Adipose tissue (tissue), 3 donors: ENCODE measurements around the gene GTF2F2. TPM values are rescaled to one million over a fixed set of nuclear protein-coding genes. Genes with fewer than 3 reads are reported as not detected.

ENCODE experiments used
- H3K27ac ChIP-seq: one replicate; pipeline ENCODE4 v1.5.1; 2013; ENCODE audit warnings: low read depth, low read length
- WGBS, 3 donors: extraction: QIAGEN DNeasy Blood & Tissue Kit; methylation state at CpG; one replicate each; pipeline ENCODE4 v1.1.7; 2013; 5-methylcytosine and 5-hydroxymethylcytosine counted together
- polyA plus RNA-seq, 3 donors: library from polyadenylated mRNA; stranded (reverse); fragments of 200-250 nt; gene quantifications; one replicate each; pipeline ENCODE4 v1.2.3, GENCODE V29; 2013
- donor health status: healthy with polysubstance abuse.
- donor health status: Bipolar disorder and iron deficiency.
- donor health status: healthy.

The GTF2F2 gene
- polyA plus RNA-seq, 3 donors = 8.1 to 12.5 (median 9.1) TPM

GRCh38 chr13:45305079-45305478 lies 184.8 kb downstream of the GTF2F2 start:
- H3K27ac ChIP-seq = no peak overlapping the region
- WGBS, 3 donors = 78 to 85% (median 83%) methylated on average over 5 of the region's 5 CpGs

- H3K27ac ChIP-seq = no peak overlapping the region
Observed at GRCh38 chr13:45306966-45307365, 186.7 kb downstream of the GTF2F2 start.

- 11 to 20% (median 16%) methylated on average over 15 of the region's 15 CpGs for WGBS, 3 donors
Observed at GRCh38 chr13:45310341-45311131, 190.2 kb downstream of the GTF2F2 start.

DNA sequence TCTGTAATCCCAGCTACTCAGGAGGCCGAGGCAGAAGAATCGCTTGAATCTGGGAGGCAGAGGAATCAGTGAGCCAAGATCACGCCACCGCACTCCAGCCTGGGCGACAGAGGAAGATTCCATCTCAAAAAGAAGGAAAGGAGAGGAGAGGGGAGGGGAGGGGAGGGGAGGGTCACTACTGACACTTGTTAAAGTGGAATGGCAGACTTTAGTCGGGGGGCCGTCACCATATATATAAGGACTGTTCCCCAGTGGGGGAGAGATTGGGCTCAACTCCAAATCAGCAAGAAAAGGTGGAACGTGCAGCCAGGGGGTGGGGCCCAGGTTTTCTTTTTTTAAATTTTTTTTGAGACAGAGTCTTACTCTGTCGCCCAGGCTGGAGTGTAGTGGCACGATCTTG lies 194.5 kb downstream of the GTF2F2 start:
- 86 to 93% (median 93%) methylated on average over 7 to 10 of the region's 10 CpGs for WGBS, 3 donors
- no peak overlapping the region for H3K27ac ChIP-seq

More at GRCh38 chr13:45310341-45311131, 190.2 kb downstream of the GTF2F2 start:
- H3K27ac ChIP-seq = no peak overlapping the region

GRCh38 chr13:45315520-45316167 lies 195.3 kb downstream of the GTF2F2 start:
- H3K27ac ChIP-seq = no peak overlapping the region
- WGBS, 3 donors = 67 to 94% (median 93%) methylated on average over 11 of the region's 11 CpGs

DNA sequence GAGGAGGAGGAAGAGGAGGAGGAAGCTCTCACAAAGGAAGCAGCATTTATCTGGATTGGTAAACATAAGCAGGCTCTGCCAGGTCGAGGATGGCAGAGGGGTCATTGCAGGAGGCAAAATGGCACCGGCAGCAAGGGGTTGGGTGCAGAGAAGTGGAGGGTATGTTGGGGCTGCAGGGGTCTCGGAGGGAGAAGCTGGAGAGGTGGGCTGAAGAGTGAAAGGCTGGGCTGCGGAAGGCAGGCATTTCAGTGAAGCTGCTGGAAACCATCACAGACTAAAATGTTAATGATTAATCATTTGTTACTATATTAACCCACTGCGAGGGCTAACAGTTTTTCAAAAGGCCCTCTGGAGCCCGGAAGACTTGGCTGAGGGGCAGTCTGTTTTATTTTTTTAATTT lies 196.0 kb downstream of the GTF2F2 start:
- H3K27ac ChIP-seq = no peak overlapping the region
- 24 to 67% (median 62%) methylated on average over 6 of the region's 6 CpGs for WGBS, 3 donors

GRCh38 chr13:45316996-45317395 lies 196.7 kb downstream of the GTF2F2 start:
- H3K27ac ChIP-seq = no peak overlapping the region
- WGBS, 3 donors = 79 to 95% (median 92%) methylated on average over 5 of the region's 5 CpGs

DNA sequence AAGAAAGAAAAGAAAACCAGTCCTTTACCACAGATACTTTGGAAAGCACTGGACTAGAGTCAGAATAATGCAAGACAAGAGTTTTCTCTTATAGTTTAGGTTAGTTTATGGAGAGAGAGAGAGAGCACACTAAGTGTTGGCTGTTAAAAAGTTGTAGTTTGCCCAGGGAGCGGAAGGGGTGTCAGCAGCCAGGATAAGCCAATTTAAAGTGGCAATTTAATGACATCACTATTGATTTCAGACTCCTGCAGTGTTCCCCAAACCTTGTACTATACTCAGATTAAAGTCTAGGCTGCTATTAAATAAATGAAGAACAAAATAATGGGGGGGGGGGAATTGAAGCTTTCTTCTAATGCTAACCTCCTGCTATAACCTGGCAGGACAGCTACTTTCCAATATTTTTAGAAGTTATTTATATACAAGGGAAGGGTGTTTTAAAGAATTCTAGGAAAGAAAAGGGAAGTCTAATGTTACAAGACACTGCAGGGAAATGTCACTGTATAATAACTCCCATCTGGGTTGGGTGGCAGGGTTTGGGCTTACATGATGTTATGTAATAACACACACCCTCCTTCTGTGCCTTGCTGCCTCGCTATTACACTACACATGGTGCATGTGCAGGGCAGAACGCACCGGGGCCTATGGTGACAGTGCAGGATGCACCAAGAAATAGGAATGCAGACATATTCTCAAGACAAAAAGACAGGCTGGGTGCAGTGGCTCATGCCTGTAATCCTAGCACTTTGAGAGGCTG lies 200.7 kb downstream of the GTF2F2 start:
- WGBS, 3 donors = 46 to 59% (median 54%) methylated on average over 4 of the region's 4 CpGs
- no peak overlapping the region for H3K27ac ChIP-seq

- no peak overlapping the region for H3K27ac ChIP-seq
- WGBS, 3 donors = 24 to 39% (median 37%) methylated on average over 4 of the region's 4 CpGs
Observed at GRCh38 chr13:45325806-45326205, 205.5 kb downstream of the GTF2F2 start.

DNA sequence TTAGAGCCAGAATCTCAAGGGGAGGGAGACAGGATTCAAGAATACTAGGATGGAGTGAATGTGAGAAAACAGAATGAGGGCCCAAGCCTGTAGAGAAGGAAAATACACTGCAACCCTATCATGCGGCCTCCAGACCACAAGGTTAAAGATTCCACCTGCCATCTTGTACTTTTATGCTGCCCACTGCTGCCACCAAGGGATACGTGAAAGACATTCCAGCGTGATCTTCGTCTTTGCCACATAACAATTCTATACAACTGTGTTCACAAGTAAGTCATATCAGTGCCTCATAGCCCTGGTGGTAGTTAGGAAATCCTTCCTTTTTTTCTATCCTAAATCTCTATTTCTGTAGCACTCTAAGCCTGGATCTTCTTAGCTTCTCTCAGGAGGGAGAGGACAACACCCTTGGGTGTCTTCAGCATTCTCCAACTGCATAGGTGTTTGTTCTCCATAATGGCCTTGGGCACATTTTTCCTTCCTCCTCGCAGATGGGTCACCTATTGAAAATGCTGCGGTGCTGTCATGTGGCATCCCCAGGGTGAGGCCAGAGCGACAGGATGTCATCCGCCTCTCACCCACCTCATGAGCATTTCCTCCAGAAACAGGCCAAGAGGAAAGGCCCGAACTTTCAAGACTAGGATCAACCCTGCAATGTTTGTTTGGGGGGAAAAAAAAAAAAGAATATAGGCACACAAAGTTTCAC lies 207.1 kb downstream of the GTF2F2 start:
- 76 to 88% (median 79%) methylated on average over 9 of the region's 9 CpGs for WGBS, 3 donors

DNA sequence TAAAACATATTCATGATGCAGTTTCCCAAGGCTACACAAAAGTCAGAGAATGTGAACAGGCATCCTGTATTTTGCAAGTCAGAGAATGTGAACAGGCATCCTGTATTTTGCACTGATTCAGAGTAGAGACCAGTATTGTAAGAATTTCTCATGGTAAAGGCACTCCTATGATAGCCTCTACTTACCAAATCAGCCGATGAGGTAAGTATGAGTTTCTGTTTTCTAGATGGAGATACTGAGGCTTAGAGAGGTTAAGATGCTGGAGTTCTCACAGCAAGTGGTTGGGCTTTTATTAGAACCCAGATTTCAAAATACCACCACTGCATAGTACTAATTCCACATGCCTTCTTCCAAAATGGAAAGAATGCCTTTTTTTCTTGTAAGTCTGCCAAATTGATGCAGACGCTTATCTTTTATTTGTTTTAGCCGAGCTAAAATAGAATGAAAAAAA lies 208.4 kb downstream of the GTF2F2 start:
- 27 to 34% (median 34%) methylated on average over 3 of the region's 3 CpGs for WGBS, 3 donors
- no peak overlapping the region for H3K27ac ChIP-seq

More for the DNA sequence above, 207.1 kb downstream of the GTF2F2 start:
- no peak overlapping the region for H3K27ac ChIP-seq

DNA sequence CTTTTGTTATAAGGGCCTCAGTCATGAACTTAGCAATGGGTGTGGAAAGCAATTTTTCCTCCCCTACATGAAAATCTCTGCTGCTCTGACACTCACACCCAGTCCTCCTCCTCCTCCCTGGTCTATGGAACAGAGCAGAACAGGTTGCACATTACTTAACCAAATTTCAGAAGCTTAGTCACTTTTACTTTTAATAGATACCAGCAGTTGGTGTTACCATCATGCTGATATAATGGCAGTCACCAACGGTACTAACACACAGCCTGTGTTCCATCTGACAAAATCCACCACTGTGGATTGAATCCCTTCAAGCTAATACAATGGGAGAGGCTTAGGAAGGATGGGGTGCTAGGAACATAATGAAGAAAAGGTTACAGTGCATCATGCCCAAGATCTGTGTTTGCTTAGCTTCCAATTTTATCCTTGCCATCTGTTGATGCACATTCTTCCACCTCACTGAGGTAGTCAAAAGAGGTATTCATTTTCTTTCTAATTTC lies 210.9 kb downstream of the GTF2F2 start:
- no peak overlapping the region for H3K27ac ChIP-seq

DNA sequence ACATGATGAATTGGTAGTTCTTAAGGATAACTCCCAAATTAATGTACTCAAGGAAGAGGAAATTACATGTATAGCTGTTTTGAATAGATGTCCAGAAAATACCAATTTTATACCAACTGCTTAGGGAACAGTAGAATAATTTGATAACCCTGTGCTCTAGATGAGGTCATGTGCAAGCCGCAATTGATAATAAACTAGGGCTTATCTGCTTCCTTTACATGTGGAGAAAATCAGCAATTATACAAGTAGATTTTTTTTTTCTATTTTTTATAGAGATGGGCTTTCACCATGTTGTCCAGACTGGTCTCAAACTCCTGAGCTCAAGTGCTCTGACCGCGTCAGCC lies 211.4 kb downstream of the GTF2F2 start:
- no peak overlapping the region for H3K27ac ChIP-seq
- WGBS, 3 donors = 74 to 79% (median 79%) methylated on average over 3 of the region's 3 CpGs

More for the DNA sequence above, 210.9 kb downstream of the GTF2F2 start:
- 60 to 77% (median 77%) methylated on average over 1 of the region's 1 CpG for WGBS, 3 donors

DNA sequence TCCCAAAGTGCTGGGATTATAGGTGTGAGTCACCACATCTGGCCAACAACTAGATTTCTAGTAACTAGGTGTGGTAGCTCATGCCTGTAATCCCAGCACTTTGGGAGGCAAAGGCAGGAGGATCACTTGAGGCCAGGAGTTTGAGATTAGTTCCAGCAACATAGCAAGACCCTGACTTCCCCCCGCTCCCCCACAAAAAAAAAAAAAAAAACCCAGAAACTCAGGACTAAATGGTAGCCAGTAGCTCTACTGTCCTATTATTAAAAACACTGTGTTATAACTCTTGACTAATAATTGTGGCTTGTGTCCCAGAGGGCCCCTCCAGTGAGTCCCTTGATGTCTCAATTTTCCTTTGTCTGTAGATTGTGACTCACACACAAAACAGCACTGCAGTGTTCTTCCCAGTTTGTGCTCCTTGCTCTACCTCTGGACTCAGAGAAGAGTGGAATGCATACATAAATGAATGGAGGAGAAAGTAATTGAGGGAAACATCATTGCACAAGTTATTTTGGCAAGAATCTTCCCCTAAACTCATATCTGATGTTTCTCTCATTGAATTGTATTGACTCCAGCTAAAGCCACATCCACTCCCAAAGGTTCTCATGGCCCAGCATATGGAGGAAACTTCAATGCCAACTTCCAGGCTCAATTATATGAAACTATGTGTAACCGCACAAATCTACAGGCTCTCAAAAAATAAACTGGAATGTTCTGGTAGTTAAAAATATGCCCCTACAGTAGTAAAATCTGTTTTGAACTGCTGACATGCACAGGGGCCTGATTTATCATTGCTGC lies 211.9 kb downstream of the GTF2F2 start:
- H3K27ac ChIP-seq = no peak overlapping the region
- 83 to 90% (median 87%) methylated on average over 2 of the region's 2 CpGs for WGBS, 3 donors

DNA sequence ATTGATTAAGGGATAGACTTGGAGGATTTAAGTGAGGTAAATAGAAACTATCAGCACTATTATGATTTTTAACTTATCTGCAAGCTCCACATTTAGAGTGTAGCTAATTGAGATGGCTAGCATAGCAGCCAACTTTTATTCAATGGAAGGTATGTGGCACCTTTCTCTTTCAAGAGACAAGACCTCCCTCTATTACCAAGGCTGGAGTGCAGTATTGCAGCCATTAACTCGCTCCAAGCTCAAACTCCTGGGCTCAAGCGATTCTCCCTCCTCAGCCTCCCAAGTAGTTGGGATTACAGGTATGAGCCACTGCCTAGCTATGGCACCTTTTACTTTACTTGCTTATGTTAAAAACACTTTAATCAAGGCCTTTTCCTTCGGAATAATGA lies 212.5 kb downstream of the GTF2F2 start:
- WGBS, 3 donors = 92 to 96% (median 94%) methylated on average over 3 of the region's 3 CpGs

DNA sequence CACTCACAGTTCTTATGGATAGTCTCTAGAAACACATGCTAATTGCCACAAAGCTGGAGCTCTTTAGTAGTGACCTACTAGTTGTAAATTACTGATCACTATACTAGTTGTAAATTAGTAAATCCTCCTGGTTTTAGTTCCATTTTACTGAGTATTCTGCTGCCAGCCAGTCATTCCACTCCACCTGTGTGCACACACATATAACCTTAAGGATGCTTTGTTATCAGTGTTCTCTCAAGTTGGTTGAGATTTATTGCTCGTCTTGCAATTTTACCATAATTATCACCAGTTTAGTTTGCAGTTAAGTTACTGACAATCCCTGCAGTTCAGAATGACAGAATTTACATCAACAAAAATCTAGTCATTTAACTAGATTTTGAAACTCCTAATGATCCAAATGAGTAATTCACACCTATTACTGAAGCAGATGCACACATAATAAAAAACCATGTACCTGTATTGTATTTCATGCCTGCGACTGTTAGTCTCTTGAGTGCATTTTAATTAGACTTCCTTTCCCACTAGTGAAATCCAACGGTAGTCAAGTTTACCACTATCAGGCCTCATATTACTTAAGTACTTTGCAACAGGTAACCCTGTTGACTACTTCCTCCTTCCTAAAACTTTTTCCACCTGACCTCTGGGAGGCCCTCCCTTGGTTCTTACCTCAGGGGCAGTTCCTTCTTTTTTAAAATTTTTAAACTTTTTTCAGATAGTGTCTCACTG lies 213.1 kb downstream of the GTF2F2 start:
- no peak overlapping the region for H3K27ac ChIP-seq
- WGBS, 3 donors = 53 to 63% (median 61%) methylated on average over 3 of the region's 3 CpGs

More for the DNA sequence above, 212.5 kb downstream of the GTF2F2 start:
- H3K27ac ChIP-seq = no peak overlapping the region
